ENCODE data around the gene HS6ST3.
A peak's percentile ranks its signal among the peaks of the same experiment; 100 is the strongest.

HS6ST3 gene

GRCh38 chr13:96809366-96810096 lies 719.6 kb downstream of the HS6ST3 start:
- no peak for DNase-seq

- DNase-seq = no peak
Measured at GRCh38 chr13:96810104-96810503, 720.2 kb downstream of the HS6ST3 start.

- no peak for DNase-seq
Measured at GRCh38 chr13:96811049-96811448, 721.1 kb downstream of the HS6ST3 start.

- DNase-seq = no peak
Measured at GRCh38 chr13:96816261-96816660, 726.4 kb downstream of the HS6ST3 start.

- DNase-seq = no peak
Measured at GRCh38 chr13:96816874-96817273, 727.0 kb downstream of the HS6ST3 start.

GRCh38 chr13:96817336-96817941 lies 727.5 kb downstream of the HS6ST3 start:
- DNase-seq = peak; percentile 23 to 38

- no peak for DNase-seq
Measured at GRCh38 chr13:96819375-96819774, 729.5 kb downstream of the HS6ST3 start.

- DNase-seq = no peak
Measured at GRCh38 chr13:96821381-96821780, 731.5 kb downstream of the HS6ST3 start.

GRCh38 chr13:96821971-96822370 lies 732.1 kb downstream of the HS6ST3 start:
- DNase-seq = no peak

GRCh38 chr13:96822895-96823294 lies 733.0 kb downstream of the HS6ST3 start:
- peak; percentile 9 to 23 for DNase-seq

- peak in 1 of 2 experiments; percentile 8 for DNase-seq
Measured at GRCh38 chr13:96824140-96824539, 734.2 kb downstream of the HS6ST3 start.

GRCh38 chr13:96825653-96826052 lies 735.7 kb downstream of the HS6ST3 start:
- no peak for DNase-seq

- no peak for DNase-seq
Measured at GRCh38 chr13:96834626-96835025, 744.7 kb downstream of the HS6ST3 start.

- DNase-seq = no peak
Measured at GRCh38 chr13:96835546-96835945, 745.6 kb downstream of the HS6ST3 start.

GRCh38 chr13:96836733-96837132 lies 746.8 kb downstream of the HS6ST3 start:
- no peak for DNase-seq

GRCh38 chr13:96837809-96838208 lies 747.9 kb downstream of the HS6ST3 start:
- DNase-seq = no peak

GRCh38 chr13:96844195-96844594 lies 754.3 kb downstream of the HS6ST3 start:
- no peak for DNase-seq

GRCh38 chr13:96844616-96845015 lies 754.7 kb downstream of the HS6ST3 start:
- no peak for DNase-seq

GRCh38 chr13:96848286-96848685 lies 758.4 kb downstream of the HS6ST3 start:
- DNase-seq = no peak

GRCh38 chr13:96849091-96849490 lies 759.2 kb downstream of the HS6ST3 start:
- no peak for DNase-seq

- no peak for DNase-seq
Measured at GRCh38 chr13:96850538-96851145, 760.7 kb downstream of the HS6ST3 start.

- DNase-seq = no peak
Measured at GRCh38 chr13:96851856-96852445, 762.0 kb downstream of the HS6ST3 start.

GRCh38 chr13:96858133-96858826 lies 768.4 kb downstream of the HS6ST3 start:
- no peak for DNase-seq
